ENCODE data around the gene LMNA. TPM values are rescaled to one million over a fixed set of nuclear protein-coding genes. Genes with fewer than 3 reads are reported as not detected.
"Not testable (repeated sequence)": the region's sequence is repeated elsewhere in the genome, so short reads cannot be mapped to it uniquely, and the experiment has no call there.

Gene LMNA
- total RNA-seq, 1 donor from 2014 or later, result 420 TPM

DNA sequence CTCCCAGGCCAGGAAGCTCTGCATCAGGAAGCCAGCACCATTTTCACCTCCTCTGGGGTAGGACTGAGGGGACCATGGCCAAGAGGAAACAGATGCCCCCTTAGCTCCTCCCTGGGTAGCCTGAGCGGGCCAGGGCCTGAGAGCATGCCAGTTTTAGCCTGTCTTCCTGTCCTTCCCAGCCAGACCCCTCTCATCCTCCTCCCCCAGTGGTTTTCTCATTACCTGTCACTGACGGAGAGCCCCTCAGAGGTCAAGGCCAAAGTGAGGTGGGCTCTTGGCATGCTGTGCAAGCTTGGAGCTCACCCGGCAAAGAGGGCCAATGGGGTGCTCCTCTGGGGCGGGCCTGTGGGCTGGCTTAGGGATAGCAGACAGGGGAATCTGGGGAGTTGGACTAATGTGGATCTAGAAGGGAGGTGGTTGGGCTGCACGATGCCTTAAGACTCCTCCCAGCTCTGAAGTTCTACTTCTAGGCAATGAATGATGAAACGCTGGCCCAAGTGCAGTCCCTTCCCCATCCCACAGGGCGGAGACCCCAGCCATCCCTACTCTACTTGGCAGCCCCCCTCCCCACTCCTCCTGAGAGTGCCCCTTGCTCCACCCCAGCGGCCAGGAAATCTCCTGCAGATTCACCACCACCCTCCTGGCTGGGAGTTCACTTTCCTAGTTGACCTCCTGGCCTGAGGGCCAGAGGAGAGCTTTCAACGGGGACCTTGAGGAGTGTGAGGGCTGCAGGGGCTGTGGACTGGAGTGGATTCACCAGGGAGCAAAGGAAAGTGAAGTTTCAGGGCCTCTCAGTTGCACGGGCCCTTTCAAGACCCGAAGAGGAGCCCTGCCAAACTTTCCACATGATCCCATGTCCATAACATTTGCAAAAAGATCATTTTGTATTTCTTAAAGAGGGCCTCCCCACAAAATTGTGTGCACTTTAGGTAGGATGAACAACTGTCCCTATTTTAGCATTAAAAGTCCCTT is 9.4 kb upstream of the LMNA start:
- no peak for DNase-seq (ENCODE audit: low read depth)

DNA sequence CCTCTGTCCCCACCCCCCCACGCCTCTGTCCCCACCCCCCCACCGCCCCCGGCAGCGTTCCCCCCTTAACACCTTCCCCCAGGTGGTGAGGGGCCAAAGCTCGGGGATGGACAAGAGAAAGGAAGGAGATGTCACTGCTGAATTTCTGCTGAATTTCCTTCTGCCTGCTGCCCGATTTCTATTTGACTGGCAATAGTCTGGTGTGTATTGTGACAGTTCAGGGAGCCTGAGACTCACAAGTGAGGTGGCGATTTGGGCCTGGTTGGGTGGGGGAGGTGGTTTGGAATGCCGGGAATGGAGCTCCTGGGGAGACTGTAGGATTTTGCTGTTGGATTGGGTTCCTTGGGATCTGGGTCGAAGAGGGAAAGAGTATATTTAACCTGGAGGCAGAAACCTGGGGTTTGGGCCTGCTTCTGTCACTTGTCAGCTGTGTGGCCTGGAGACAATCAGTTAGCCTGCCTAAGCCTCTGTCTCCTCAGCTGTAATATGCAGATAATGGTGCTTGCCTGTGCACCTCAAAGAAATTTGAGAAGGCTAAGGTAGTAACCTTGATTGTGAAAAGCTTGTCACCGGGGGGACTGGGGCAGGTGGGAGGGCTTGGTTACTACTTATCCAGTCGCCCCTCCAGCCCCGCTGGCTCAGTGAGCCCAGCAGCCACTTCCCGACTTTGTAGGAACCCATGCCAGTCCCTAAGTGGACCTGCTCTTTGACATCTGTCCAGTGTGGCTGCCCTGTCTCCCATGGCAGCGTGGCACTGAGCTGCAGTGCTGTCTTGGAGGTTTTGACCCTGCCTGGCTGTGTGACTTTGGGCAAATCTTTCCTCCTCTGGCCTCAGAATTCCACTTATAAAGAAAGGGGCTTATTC is 7.7 kb upstream of the LMNA start:
- peak; percentile 64 for DNase-seq (ENCODE audit: low read depth)

DNA sequence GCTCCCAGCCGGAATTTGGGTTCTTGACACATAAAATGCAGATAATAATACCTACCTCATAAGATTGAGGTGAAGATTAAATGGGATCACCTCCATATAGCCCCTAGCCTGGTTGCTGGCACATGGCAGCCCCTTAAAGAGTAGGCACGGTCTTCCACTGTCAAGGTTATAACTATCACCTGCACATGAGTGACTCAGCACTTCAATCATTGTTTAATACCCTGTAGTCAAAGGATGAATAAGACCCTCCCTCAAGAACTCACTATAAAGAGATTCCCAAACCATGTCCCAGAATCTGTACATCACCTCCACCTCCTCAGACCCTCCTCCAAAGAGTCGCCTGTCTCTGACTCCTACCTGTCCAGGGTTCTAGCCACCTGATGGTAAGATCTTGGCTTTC is 6.5 kb upstream of the LMNA start:
- DNase-seq (ENCODE audit: low read depth), result no peak

DNA sequence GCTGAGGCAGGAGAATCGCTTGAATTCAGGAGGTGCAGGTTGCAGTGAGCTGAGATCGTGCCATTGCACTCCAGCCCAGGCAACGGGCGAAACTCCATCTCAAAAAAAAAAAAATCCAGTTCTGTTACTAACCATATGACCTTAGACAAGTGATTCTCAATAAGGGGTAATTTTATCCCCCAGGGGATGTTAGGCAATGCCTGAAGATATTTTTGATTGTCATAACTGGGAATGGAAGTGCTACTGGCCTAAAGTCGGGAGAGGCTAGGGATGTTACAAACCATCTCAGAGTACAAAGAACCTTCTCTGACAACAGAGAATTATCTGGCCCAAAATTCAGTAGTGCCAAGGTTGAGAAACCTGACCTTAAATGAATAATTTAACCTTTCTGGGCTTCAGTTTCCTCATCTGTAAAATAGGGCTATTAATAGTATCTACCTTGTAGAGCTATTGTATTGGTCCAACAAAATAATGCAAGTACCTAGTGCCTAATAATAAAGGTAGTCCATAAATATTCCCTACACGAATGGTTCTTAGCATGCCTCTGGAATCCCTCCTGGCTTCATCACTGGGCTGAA is 5.8 kb upstream of the LMNA start:
- DNase-seq (ENCODE audit: low read depth), result no peak

DNA sequence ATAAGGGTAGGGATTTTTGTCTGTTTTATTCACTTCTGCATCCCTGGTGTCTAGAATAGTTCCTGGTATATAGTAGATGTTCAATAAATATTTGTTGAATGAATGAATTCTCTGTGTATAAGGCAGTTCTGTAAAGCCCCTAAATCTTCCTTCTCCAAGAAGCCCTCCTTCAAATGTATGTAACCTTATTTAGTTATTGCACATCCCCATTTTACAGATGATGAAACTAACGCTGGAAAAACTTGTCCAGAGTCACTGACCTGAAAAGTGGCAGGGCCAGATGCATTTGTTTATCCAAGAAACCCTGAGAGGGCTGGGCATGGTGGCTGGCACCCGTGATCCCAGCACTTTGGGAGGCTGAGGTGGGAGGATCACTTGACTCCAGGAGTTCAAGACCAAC is 4.3 kb upstream of the LMNA start:
- DNase-seq (ENCODE audit: low read depth), result no peak

DNA sequence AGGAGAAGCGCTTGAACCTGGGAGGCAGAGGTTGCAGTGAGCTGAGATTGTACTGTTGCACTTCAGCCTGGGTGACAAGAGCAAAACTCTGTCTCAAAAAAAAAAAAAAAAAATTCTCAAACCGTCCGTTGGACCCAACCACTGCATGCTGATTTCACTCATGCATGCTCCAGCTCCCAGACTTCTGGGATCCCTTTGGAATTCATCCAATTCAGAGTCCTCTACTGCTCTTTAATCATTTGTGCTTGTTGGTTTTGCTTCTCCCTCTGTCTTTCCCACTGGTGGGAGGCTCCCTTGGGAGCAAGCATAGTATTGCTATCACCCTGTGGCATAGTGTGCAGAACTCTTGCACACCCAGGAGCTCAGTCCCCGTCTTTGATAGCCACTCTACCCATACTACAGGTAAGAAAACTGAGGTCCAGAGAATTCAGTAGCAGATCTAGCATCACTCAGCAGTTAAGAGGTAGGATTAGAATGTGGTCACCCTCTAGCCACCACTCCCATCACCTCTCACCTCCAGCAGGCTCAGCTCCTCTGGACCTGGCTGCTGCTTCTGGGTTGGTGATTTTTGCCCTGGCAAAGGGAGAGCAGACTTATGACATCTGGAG is 3.1 kb upstream of the LMNA start:
- DNase-seq (ENCODE audit: low read depth), result peak; percentile 82

DNA sequence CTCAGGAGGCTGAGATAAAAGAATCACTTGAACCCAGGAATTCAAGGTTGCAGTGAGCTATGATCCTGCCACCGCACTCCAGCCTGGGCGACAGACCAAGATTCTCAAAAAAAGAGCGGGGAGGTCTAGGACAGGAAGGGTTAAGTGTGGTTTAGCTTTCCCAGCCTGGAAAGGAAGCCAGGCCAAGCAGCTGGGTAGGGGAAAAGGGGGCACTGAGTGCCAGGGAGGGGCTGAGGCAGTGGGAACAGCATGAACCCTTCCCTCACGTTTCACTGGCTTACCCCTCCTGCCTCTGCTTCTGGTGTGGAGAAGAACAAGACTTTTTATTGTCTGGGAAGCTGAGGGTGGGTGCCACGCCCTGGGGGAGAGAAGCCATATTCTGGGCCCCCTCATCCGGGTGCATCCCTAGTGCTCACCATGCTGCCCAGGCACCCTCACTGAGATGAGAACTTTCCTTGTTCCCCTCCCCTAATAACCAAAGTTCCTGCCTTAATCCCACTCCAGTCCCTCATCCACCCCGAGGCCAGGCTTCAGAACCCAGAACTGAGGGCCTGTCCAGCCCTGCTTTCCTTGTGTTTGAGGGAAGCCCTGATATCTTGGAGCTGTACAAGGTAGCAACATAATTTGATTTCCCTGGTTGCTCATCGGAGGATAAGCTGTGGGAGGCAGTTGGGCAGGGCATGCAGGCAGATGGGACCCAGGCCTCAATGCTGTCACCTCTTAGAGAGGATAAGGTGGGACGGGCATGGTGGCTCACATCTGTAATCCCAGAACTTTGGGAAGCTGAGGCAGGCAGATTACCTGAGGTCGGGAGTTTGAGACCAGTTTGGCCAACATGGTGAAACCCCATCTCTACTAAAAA is 2.0 kb upstream of the LMNA start:
- DNase-seq (ENCODE audit: low read depth), result no peak

DNA sequence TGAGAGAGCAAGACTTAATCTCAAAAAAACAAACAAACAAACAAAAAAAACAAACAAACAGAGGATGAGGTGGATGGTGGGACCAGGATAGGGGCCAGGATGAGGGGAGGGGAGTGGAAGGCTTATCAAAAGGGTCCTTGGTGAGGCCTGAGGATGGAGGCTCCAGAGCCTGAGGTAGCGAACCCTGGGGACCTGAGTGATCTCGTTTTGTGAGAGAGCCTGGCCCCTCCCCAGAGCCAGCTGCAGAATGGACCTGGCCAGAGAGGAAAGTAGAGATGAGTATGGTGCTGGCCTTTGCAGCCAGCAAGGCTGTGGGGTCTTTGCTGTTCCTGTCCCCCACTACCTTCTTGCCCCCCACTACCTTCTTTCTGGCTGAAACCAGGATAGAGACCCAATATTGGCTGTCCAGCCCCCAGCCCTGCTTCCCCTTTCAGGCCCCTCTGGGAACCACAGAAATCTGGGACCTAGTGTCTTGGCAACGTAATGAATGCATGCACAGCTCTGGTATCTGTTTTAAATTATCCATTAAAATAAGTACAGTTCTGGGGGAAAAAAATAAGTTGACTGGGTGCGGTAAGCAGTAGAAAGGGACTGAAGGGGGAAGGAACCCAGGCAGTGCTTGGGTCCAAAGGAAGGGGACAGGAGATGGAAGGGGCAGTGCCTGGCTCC is 1.1 kb upstream of the LMNA start:
- no peak for DNase-seq (ENCODE audit: low read depth)

DNA sequence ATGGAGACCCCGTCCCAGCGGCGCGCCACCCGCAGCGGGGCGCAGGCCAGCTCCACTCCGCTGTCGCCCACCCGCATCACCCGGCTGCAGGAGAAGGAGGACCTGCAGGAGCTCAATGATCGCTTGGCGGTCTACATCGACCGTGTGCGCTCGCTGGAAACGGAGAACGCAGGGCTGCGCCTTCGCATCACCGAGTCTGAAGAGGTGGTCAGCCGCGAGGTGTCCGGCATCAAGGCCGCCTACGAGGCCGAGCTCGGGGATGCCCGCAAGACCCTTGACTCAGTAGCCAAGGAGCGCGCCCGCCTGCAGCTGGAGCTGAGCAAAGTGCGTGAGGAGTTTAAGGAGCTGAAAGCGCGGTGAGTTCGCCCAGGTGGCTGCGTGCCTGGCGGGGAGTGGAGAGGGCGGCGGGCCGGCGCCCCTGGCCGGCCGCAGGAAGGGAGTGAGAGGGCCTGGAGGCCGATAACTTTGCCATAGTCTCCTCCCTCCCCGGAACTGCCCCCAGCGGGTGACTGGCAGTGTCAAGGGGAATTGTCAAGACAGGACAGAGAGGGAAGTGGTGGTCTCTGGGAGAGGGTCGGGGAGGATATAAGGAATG is 505 bp downstream of the LMNA start:
- DNase-seq (ENCODE audit: low read depth), result no peak

DNA sequence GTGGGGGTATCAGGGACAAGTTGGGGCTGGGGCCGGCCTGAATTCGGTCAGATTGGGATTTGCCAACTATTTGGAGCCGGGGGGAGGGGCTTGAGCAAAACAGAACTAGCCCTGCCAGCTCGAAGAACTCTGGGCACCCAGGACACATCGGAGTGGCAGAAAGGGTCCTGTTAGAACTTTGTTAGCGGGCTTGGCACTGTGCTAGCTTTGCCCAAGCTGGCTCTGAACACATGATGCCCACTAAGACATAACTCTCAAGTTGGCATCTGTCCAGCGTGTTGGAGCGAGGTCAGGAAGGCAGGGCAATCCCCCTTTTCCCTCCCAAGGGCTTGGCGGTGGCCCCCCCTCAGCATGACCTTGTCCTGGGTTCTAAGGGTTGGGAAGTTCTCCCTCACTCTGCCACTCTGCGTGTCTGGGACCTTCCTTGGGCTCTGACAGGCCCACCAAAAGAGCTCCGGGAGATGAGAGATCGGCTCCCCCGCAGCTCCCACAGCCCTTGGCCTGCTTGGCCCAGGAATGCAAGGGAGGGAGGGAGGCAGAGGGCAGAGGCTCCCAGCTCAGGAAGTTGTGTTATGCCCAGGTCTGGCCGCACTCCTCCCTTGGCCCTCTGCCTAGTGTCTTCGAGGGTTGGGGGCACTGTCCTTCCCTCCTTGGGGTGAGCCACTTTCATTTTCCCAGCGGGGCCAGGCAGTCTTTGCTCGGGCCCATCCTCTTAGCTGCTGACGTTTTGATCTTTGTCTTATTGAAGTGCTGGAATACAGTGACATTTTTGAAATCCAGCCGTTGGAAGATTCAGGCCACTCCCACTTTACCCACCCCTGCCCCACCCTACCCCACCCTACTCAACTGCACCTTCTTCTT is 1.2 kb downstream of the LMNA start:
- DNase-seq (ENCODE audit: low read depth), result peak; percentile 73

DNA sequence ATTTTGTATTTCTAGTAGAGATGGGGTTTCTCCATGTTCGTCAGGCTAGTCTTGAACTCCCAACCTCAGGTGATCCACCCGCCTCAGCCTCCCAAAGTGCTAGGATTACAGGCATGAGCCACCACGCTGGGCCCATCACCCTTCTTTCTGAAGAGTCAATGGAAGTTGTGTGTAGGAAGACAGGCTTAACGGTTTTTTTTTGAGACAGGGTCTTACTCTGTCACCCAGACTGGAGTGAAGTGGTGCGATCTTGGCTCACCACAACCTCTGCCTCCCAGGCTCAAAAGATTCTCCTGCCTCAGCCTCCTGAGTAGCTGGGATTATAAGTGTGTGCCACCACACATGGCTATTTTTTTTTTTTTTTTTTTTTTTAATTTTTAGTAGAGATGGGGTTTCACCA is 2.2 kb downstream of the LMNA start:
- not testable (repeated sequence) for DNase-seq (ENCODE audit: low read depth)

DNA sequence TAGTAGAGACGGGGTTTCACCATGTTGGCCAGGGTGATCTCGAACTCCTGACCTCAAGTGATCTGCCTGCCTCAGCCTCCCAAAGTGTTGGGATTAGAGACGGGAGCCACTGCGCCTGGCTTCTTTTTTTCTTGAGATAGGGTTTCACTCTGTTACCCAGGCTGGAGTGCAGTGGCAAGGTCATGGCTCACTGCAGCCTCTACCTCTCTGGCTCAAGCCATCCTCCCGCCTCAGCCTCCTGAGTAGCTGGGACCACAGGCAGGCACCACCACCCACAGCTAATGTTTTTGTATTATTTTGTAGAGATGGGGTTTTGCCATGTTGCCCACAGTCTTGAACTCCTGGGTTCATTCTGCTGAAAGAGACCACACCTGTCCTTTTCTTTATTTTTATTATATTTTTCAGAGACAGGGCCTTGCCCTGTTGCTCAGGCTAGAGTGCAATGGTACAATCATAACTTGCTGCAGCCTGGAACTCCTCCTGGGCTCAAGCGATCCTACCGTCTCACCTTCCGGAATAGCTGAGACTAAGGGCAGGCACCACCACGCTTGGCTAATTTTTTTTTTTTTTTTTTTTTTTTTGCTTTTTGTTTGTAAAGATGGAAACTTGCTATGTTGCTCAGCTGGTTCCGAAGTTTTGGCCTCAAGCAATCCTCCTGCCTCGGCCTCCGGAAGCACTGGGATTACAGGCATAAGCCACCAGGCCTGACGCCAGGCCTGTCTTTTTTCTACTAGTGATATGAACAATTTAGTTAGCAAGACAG is 3.1 kb downstream of the LMNA start:
- DNase-seq (ENCODE audit: low read depth), result no peak

DNA sequence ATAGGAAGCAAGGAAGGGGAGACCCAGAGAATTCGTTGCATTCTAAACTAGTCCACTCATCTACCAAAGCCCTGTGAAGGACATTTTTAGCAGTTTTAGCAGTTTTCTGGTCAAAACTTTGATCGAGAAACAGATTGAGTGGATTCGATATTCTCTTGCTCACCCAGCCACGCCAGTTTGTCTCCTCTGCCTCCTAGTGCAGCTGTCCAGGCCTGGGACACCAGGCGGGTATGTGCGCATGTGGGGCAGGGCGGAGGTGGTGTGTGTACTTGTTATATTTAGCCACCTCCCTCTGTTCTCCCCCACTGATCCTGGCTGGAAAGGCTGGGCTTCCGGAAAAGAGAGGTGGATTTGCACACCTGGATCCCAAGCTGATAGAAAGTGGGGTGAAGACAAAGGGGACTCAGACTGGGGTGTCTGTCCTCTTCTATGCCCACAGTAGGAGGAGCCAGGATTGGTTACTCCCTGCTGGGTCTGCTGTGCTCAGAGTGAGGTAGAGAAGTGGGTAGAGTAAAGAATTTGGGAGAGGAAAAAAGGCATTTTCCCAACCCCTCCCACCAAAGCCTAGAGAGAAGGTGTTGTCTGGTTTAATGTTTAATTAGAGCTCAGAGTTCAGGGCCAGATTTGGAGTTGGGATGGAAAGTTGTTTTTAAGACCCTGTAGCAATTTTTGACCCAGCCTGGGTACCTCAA is 3.8 kb downstream of the LMNA start:
- DNase-seq (ENCODE audit: low read depth), result no peak

DNA sequence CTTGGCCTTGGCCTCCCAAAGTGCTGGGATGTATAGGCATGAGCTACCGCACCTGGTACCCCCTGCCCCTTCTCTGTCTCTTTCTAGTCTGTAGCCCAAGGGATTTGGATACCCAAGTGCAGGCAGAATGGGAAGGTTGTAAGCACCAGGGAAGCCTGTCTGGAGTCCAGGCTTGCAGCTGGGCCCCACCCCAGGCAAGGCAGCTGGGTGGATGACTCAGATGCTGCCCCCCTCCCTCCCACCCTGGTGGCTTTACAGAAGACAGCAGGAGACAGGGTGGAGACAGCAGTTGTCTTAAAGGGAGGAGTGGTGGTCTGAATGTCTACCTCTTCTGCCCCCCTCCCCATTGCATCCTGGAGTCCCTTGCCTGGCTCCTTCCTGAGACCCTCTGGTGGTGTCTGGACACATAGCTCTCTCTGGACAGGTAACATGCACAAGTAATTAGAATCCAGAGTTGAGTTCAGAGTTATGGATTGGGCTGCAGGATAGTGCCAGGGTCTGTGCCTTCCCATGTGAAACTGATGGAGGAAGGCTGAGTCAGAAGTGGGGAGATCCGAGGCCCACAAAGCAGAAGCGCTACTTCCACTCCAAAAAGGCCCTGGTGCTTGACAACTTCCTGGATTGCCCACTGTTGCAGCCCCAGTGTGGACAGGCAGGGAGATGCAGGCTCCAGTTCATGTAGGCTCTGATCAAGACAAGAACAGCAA is 5.1 kb downstream of the LMNA start:
- DNase-seq (ENCODE audit: low read depth), result peak; percentile 49

DNA sequence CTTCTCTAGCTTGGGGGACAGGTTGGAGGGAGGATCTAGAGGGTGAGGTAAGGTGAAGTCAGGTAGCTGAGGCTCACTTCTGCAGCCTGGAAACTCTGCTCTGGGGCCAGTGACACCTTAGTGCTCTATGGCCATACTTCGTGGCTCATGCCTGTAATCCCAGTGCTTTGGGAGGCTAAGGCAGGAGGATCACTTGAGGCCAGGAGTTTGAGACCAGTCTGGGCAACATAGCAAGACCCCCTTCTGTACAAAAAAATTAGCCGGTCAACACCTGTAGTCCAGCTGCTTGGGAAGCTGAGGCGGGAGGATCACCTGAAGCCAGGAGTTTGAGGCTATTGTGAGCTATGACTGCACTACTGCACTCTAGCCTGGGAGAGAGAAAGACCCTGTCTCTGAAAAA is 5.8 kb downstream of the LMNA start:
- no peak for DNase-seq (ENCODE audit: low read depth)

DNA sequence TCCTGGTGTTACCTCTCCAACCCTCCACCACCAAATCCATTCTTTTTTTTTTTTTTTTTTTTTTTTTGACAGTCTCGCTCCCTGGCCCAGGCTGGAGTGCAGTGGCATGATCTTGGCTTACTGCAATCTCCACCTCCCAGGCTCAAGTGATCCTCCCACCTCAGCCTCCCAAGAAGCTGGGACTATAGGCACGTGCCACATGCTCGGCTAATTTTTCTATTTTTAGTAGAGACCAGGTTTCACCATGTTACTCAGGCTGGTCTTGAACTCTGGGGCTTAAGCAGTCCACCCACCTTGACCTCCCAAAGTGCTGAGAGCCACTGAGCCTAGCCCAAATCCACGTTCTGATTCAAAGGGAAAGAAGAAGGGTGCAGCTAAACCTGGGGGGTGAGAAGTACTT is 6.5 kb downstream of the LMNA start:
- not testable (repeated sequence) for DNase-seq (ENCODE audit: low read depth)

DNA sequence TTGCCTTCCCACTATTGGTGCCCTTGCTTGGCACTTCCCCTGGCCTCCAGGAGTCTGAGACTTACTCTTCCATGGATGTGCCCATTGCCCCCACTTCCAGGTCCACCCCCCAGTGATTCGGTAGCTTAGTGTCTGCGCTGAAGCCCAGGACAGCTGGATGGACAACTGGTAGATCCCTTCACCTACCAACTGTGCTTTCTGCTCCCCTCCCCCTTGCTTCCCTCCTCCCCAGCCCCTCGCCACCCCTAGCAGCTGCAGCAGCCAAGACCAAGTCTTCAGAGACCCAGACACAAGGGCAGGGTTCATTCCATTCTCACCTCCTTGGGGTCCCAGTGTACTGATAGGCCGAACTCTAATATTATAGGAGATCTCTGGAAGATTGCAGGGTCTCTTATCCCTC is 6.9 kb downstream of the LMNA start:
- DNase-seq (ENCODE audit: low read depth), result no peak
